Fibroblast of mammary gland (primary cell): ENCODE measurements around the gene FAM20C.

ENCODE experiments used
- DNase-seq: peaks from one replicate; pipeline ENCODE4 v3.0.0-alpha.2; 2010; ENCODE audit warnings: low read depth
- H3K4me3 ChIP-seq: 2 replicates; pipeline ENCODE4 v1.5.1; 2011; ENCODE audit warnings: low read depth, mild to moderate bottlenecking, low read length, moderate library complexity; ENCODE audit not compliant: control insufficient read depth
- CTCF ChIP-seq: conservative IDR thresholded peaks from 2 replicates; pipeline ENCODE4 v1.5.1; 2011; ENCODE audit warnings: low read depth, low read length, inconsistent platforms; ENCODE audit not compliant: control insufficient read depth, insufficient read depth

The FAM20C gene

GRCh38 chr7:222716-223041 is 30.3 kb downstream of the FAM20C start:
- DNase-seq: no peak
- TF ChIP-seq CTCF: no peak
- H3K4me3 ChIP-seq: no peak overlapping the region

- TF ChIP-seq CTCF: no peak
- DNase-seq: peak; percentile 27
- no peak overlapping the region for H3K4me3 ChIP-seq
Observed at GRCh38 chr7:223118-223800, 30.9 kb downstream of the FAM20C start.

GRCh38 chr7:223861-224260 is 31.5 kb downstream of the FAM20C start:
- no peak overlapping the region for H3K4me3 ChIP-seq
- TF ChIP-seq CTCF: no peak
- DNase-seq: no peak

GRCh38 chr7:226281-226895 is 34.0 kb downstream of the FAM20C start:
- H3K4me3 ChIP-seq: no peak overlapping the region
- peak; percentile 79 for DNase-seq
- no peak for TF ChIP-seq CTCF

- no peak for DNase-seq
- no peak for TF ChIP-seq CTCF
Observed at GRCh38 chr7:227926-228325, 35.6 kb downstream of the FAM20C start.

GRCh38 chr7:228610-229009 is 36.2 kb downstream of the FAM20C start:
- no peak for DNase-seq
- TF ChIP-seq CTCF: no peak
- H3K4me3 ChIP-seq: no peak overlapping the region

More at GRCh38 chr7:227926-228325, 35.6 kb downstream of the FAM20C start:
- no peak overlapping the region for H3K4me3 ChIP-seq
